ENCODE results near the gene ACOT11. TPM values are rescaled to one million over a fixed set of nuclear protein-coding genes. Genes with fewer than 3 reads are reported as not detected.

The ACOT11 gene
- total RNA-seq, 1 donor from 2014 or later, result 4.7 TPM

DNA sequence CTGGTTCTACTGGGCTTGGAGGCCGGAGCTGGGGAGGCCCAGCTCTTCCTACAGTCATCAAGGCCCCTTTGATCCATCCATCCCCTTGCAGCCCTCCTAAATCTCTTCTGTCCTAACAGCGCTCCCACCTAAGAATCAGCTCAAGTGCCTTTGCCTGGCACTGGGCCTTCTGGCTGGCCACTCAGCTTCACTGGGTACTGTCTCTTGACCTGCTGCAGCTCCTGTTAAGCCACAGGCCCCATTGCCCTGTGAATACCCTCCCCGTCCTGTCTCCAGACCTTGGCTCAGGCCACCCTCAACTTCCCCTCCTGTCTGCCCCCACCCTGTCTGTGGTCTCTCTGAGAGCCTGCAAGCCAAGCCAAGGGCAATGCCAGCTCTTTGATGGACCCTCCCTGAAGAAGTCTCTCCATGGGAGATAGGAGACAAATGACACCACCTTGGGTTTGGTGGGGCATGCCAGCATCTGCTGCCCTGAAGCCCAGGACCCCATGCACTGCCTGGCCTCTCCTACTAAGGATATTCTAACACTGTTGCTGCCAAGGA lies 48.0 kb downstream of the ACOT11 start:
- no peak overlapping the region for H3K4me3 ChIP-seq (ENCODE audit: low read length in 3 of 3)
- H3K27ac ChIP-seq (ENCODE audit: low read depth, low read length), result no peak overlapping the region
- peaks cover 4 to 63% (median 56%) of the 10 kb centered on the region in 3 donors for H3K36me3 ChIP-seq (ENCODE audit: control insufficient read depth in 3 of 3, insufficient read depth in 3 of 3, low read length in 3 of 3)
- H3K9ac ChIP-seq (ENCODE audit: low read depth in 1 of 3, low read length in 3 of 3), result no peak overlapping the region
- peaks cover 0 to 11% (median 3%) of the 10 kb centered on the region in 3 donors for H3K4me1 ChIP-seq (ENCODE audit: control insufficient read depth in 3 of 3, insufficient read depth in 3 of 3, low read length in 3 of 3)
- no peaks in the 10 kb centered on the region for H3K9me3 ChIP-seq (ENCODE audit: control insufficient read depth in 3 of 3, low read length in 3 of 3)
- no peaks in the 10 kb centered on the region for H3K27me3 ChIP-seq (ENCODE audit: control insufficient read depth in 3 of 3, insufficient read depth in 3 of 3, low read length in 3 of 3)

- Histone ChIP-seq H3K4me3 (ENCODE audit: low read length in 3 of 3) (no peak overlapping the region), H3K4me1 (ENCODE audit: control insufficient read depth in 3 of 3, insufficient read depth in 3 of 3, low read length in 3 of 3) (peaks cover 0 to 7% (median 3%) of the 10 kb centered on the region in 3 donors), H3K36me3 (ENCODE audit: control insufficient read depth in 3 of 3, insufficient read depth in 3 of 3, low read length in 3 of 3) (peaks cover 4 to 67% (median 57%) of the 10 kb centered on the region in 3 donors), H3K27me3 (ENCODE audit: control insufficient read depth in 3 of 3, insufficient read depth in 3 of 3, low read length in 3 of 3) (no peaks in the 10 kb centered on the region), H3K9me3 (ENCODE audit: control insufficient read depth in 3 of 3, low read length in 3 of 3) (no peaks in the 10 kb centered on the region), H3K27ac (ENCODE audit: low read depth, low read length) (no peak overlapping the region), H3K9ac (ENCODE audit: low read depth in 1 of 3, low read length in 3 of 3) (no peak overlapping the region)
These were observed 48.7 kb downstream of the ACOT11 start for GRCh38 chr1:54596756-54597155.

DNA sequence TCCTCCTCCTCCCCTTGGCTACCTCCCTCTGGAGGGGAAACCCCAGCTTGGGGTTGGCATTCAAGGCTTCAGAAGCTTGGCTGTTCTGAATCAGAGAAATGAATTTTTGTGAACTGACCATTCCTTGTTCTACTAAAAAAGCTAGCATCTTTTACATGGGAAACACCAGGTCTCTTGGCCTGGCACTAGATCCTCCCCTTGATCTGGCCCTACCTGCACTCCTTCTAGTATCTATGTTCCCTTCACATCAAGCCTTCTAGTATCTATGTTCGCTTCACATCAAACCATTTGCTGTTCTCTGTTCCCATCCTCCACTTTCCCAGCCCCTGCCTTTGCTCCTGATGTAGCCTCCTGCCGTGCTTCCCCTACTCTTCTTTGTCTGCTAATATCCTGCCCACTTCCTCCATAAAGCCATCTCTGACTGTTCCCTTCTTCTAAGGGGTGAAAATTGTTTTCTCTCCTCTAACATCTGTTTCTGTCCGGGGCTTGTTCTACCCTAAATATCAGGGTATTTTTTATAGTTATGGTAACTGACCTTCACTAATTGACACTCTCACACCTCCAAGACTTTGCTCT lies 49.5 kb downstream of the ACOT11 start:
- peaks cover 4 to 73% (median 53%) of the 10 kb centered on the region in 3 donors for H3K36me3 ChIP-seq (ENCODE audit: control insufficient read depth in 3 of 3, insufficient read depth in 3 of 3, low read length in 3 of 3)
- no peak overlapping the region for H3K27ac ChIP-seq (ENCODE audit: low read depth, low read length)
- peaks cover 0 to 7% (median 3%) of the 10 kb centered on the region in 3 donors for H3K4me1 ChIP-seq (ENCODE audit: control insufficient read depth in 3 of 3, insufficient read depth in 3 of 3, low read length in 3 of 3)
- no peak overlapping the region for H3K9ac ChIP-seq (ENCODE audit: low read depth in 1 of 3, low read length in 3 of 3)
- no peaks in the 10 kb centered on the region for H3K9me3 ChIP-seq (ENCODE audit: control insufficient read depth in 3 of 3, low read length in 3 of 3)
- H3K4me3 ChIP-seq (ENCODE audit: low read length in 3 of 3), result no peak overlapping the region
- H3K27me3 ChIP-seq (ENCODE audit: control insufficient read depth in 3 of 3, insufficient read depth in 3 of 3, low read length in 3 of 3), result no peaks in the 10 kb centered on the region

DNA sequence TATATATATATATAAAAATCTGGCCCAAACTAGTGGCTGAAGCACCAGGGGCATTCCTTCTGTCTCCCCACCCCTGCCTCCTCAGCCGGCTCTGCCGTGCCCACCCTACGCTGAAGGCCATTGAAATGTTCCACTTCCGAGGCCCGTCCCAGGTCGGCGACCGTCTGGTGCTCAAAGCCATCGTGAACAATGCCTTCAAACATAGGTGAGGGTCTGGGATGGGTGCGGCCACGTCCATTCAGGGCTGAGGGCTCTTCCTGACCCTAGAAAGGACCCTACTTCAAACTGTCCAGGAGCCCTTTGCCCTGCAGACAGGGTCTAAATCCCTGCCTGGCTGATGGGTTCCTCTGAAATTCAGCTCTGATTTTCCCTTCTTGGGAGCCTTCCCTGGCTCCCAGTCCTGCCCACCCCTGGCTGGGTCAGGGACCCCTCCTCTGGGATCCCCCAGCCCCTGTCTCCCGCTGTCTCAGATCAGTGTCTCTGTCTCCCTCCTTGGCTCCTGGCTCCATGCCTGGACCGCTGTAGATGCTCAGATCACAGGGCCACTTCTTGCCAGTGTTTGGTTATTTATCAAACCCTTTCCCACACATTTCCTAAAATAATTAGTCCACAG lies 51.3 kb downstream of the ACOT11 start:
- peaks cover 4 to 71% (median 55%) of the 10 kb centered on the region in 3 donors for H3K36me3 ChIP-seq (ENCODE audit: control insufficient read depth in 3 of 3, insufficient read depth in 3 of 3, low read length in 3 of 3)

DNA sequence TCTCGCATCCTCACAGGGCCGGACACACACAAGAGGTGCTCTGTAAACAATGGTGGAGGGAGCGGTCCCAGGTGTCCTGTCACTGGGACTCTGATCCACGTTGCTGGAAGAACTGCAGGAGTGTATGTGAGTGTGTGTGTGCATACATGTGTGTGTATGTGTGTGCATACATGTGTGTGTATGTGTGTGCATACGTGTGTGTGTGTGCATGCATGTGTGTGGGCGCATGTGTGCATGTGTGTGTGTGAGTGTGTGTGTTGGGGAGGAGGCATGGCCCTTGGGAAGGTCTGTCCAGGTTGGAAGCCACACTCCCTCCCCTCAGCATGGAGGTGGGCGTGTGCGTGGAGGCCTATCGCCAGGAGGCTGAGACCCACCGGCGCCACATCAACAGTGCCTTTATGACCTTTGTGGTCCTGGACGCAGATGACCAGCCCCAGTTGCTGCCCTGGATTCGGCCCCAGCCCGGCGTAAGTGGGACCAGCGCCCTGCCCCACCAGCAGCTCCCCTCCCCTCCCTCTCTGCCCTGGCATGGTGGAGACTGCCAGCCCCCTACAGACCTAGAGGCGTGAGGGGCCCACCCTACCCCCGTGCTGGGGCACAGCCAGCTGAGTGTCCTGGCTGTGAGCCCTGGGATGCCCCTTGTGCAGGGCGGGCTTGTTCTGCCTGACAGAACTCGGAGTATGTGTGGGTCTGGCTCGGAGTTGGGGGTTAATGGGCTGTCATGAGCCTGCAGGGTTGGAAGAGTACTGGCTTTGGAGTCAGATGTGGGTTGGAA lies 53.1 kb downstream of the ACOT11 start:
- Histone ChIP-seq H3K27ac (ENCODE audit: low read depth, low read length) (no peak overlapping the region), H3K36me3 (ENCODE audit: control insufficient read depth in 3 of 3, insufficient read depth in 3 of 3, low read length in 3 of 3) (peaks cover 8 to 74% (median 53%) of the 10 kb centered on the region in 3 donors)

More for the DNA sequence above, 51.3 kb downstream of the ACOT11 start:
- no peak overlapping the region for H3K9ac ChIP-seq (ENCODE audit: low read depth in 1 of 3, low read length in 3 of 3)
- no peaks in the 10 kb centered on the region for H3K9me3 ChIP-seq (ENCODE audit: control insufficient read depth in 3 of 3, low read length in 3 of 3)
- no peak overlapping the region for H3K4me3 ChIP-seq (ENCODE audit: low read length in 3 of 3)
- no peaks in the 10 kb centered on the region for H3K27me3 ChIP-seq (ENCODE audit: control insufficient read depth in 3 of 3, insufficient read depth in 3 of 3, low read length in 3 of 3)
- peaks cover 0 to 5% (median 3%) of the 10 kb centered on the region in 3 donors for H3K4me1 ChIP-seq (ENCODE audit: control insufficient read depth in 3 of 3, insufficient read depth in 3 of 3, low read length in 3 of 3)
- no peak overlapping the region for H3K27ac ChIP-seq (ENCODE audit: low read depth, low read length)

GRCh38 chr1:54601730-54602129 lies 53.7 kb downstream of the ACOT11 start:
- no peaks in the 10 kb centered on the region for H3K27me3 ChIP-seq (ENCODE audit: control insufficient read depth in 3 of 3, insufficient read depth in 3 of 3, low read length in 3 of 3)
- no peak overlapping the region for H3K27ac ChIP-seq (ENCODE audit: low read depth, low read length)
- H3K36me3 ChIP-seq (ENCODE audit: control insufficient read depth in 3 of 3, insufficient read depth in 3 of 3, low read length in 3 of 3), result peaks cover 8 to 77% (median 56%) of the 10 kb centered on the region in 3 donors

More for the DNA sequence above, 53.1 kb downstream of the ACOT11 start:
- Histone ChIP-seq H3K4me3 (ENCODE audit: low read length in 3 of 3) (no peak overlapping the region), H3K9ac (ENCODE audit: low read depth in 1 of 3, low read length in 3 of 3) (no peak overlapping the region), H3K27me3 (ENCODE audit: control insufficient read depth in 3 of 3, insufficient read depth in 3 of 3, low read length in 3 of 3) (no peaks in the 10 kb centered on the region), H3K9me3 (ENCODE audit: control insufficient read depth in 3 of 3, low read length in 3 of 3) (no peaks in the 10 kb centered on the region), H3K4me1 (ENCODE audit: control insufficient read depth in 3 of 3, insufficient read depth in 3 of 3, low read length in 3 of 3) (no peaks in the 10 kb centered on the region)

GRCh38 chr1:54602554-54602953 lies 54.5 kb downstream of the ACOT11 start:
- Histone ChIP-seq H3K9me3 (ENCODE audit: control insufficient read depth in 3 of 3, low read length in 3 of 3) (no peaks in the 10 kb centered on the region), H3K36me3 (ENCODE audit: control insufficient read depth in 3 of 3, insufficient read depth in 3 of 3, low read length in 3 of 3) (peaks cover 8 to 76% (median 57%) of the 10 kb centered on the region in 3 donors), H3K4me3 (ENCODE audit: low read length in 3 of 3) (no peak overlapping the region), H3K9ac (ENCODE audit: low read depth in 1 of 3, low read length in 3 of 3) (no peak overlapping the region), H3K27ac (ENCODE audit: low read depth, low read length) (no peak overlapping the region), H3K4me1 (ENCODE audit: control insufficient read depth in 3 of 3, insufficient read depth in 3 of 3, low read length in 3 of 3) (no peaks in the 10 kb centered on the region), H3K27me3 (ENCODE audit: control insufficient read depth in 3 of 3, insufficient read depth in 3 of 3, low read length in 3 of 3) (no peaks in the 10 kb centered on the region)

More at GRCh38 chr1:54601730-54602129, 53.7 kb downstream of the ACOT11 start:
- Histone ChIP-seq H3K4me1 (ENCODE audit: control insufficient read depth in 3 of 3, insufficient read depth in 3 of 3, low read length in 3 of 3) (no peaks in the 10 kb centered on the region), H3K9me3 (ENCODE audit: control insufficient read depth in 3 of 3, low read length in 3 of 3) (no peaks in the 10 kb centered on the region), H3K9ac (ENCODE audit: low read depth in 1 of 3, low read length in 3 of 3) (no peak overlapping the region), H3K4me3 (ENCODE audit: low read length in 3 of 3) (no peak overlapping the region)

GRCh38 chr1:54603241-54603640 lies 55.2 kb downstream of the ACOT11 start:
- no peak overlapping the region for H3K27ac ChIP-seq (ENCODE audit: low read depth, low read length)
- H3K9me3 ChIP-seq (ENCODE audit: control insufficient read depth in 3 of 3, low read length in 3 of 3), result no peaks in the 10 kb centered on the region
- no peak overlapping the region for H3K4me3 ChIP-seq (ENCODE audit: low read length in 3 of 3)
- H3K4me1 ChIP-seq (ENCODE audit: control insufficient read depth in 3 of 3, insufficient read depth in 3 of 3, low read length in 3 of 3), result no peaks in the 10 kb centered on the region
- no peak overlapping the region for H3K9ac ChIP-seq (ENCODE audit: low read depth in 1 of 3, low read length in 3 of 3)
- no peaks in the 10 kb centered on the region for H3K27me3 ChIP-seq (ENCODE audit: control insufficient read depth in 3 of 3, insufficient read depth in 3 of 3, low read length in 3 of 3)
- H3K36me3 ChIP-seq (ENCODE audit: control insufficient read depth in 3 of 3, insufficient read depth in 3 of 3, low read length in 3 of 3), result peaks cover 5 to 76% (median 57%) of the 10 kb centered on the region in 3 donors

DNA sequence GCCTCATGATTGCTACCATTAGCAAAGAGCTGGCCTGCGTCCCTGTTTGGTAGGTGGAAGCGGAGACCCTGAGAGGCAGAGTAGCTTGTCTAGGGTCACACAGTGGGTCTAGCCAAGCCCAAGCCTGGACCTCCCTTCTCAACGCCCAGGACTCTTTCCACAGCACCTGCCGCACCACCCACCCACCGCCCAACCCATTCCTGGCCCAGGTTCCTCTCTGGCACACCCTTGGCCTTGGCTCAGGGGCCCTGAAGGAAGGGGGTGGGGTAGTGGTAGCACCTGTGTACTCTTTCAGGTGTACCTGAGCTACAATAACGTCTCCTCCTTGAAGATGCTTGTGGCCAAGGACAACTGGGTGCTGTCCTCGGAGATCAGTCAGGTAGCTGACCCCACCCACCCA lies 56.0 kb downstream of the ACOT11 start:
- no peak overlapping the region for H3K4me3 ChIP-seq (ENCODE audit: low read length in 3 of 3)
- H3K27ac ChIP-seq (ENCODE audit: low read depth, low read length), result no peak overlapping the region
- H3K9ac ChIP-seq (ENCODE audit: low read depth in 1 of 3, low read length in 3 of 3), result no peak overlapping the region
- no peaks in the 10 kb centered on the region for H3K4me1 ChIP-seq (ENCODE audit: control insufficient read depth in 3 of 3, insufficient read depth in 3 of 3, low read length in 3 of 3)
- no peaks in the 10 kb centered on the region for H3K27me3 ChIP-seq (ENCODE audit: control insufficient read depth in 3 of 3, insufficient read depth in 3 of 3, low read length in 3 of 3)
- H3K9me3 ChIP-seq (ENCODE audit: control insufficient read depth in 3 of 3, low read length in 3 of 3), result no peaks in the 10 kb centered on the region
- peaks cover 7 to 80% (median 60%) of the 10 kb centered on the region in 3 donors for H3K36me3 ChIP-seq (ENCODE audit: control insufficient read depth in 3 of 3, insufficient read depth in 3 of 3, low read length in 3 of 3)
